MM.1S (cell line): ENCODE data around the gene TAS2R60.

ENCODE experiments used
- CTCF ChIP-seq: fragments of 300-600 bp; sonication (generic); IDR thresholded peaks from 2 replicates; pipeline ENCODE4 v1.5.1; 2016; ENCODE audit warnings: antibody characterized with exemption, low read length, mixed read lengths
- EZH2 ChIP-seq: fragments of 300-600 bp; sonication (generic); optimal IDR thresholded peaks from 2 replicates; pipeline ENCODE3; 2017; ENCODE audit warnings: low read depth, mild to moderate bottlenecking, antibody characterized with exemption, low read length, mixed read lengths
- EZH2phosphoT487 ChIP-seq: fragments of 300-600 bp; sonication (generic); IDR thresholded peaks from 2 replicates; pipeline ENCODE4 v1.6.1; 2018; ENCODE audit warnings: antibody characterized with exemption, low read length

- TF ChIP-seq EZH2phosphoT487 (no peak), CTCF (no peak), EZH2 (no peak)
Measured at GRCh38 chr7:143462045-143462444, 18.8 kb downstream of the TAS2R60 start.
